ENCODE measurements around the gene S100A3.
"Not testable (repeated sequence)": the region's sequence is repeated elsewhere in the genome, so short reads cannot be mapped to it uniquely, and the experiment has no call there.

S100A3 gene

DNA sequence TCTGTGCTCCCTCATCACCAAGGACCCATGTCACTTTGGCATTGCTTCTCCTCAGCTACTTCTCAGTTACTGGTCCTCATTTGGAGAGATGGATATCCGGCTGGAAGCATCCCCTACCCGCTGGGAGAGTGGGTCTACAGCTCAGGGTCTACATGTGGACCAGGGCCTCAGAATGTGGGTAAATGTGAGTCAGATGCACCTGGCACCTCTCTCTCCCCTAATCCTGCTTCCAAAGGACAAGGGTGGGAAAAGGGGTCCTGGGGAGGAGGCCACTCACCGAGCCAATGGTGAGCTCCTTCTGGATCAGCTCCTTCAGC lies 14.2 kb downstream of the S100A3 start:
- DNase-seq (ENCODE audit: low spot score): no peak

- DNase-seq (ENCODE audit: low spot score): no peak
Observed at GRCh38 chr1:153534226-153534924, 14.7 kb downstream of the S100A3 start.

DNA sequence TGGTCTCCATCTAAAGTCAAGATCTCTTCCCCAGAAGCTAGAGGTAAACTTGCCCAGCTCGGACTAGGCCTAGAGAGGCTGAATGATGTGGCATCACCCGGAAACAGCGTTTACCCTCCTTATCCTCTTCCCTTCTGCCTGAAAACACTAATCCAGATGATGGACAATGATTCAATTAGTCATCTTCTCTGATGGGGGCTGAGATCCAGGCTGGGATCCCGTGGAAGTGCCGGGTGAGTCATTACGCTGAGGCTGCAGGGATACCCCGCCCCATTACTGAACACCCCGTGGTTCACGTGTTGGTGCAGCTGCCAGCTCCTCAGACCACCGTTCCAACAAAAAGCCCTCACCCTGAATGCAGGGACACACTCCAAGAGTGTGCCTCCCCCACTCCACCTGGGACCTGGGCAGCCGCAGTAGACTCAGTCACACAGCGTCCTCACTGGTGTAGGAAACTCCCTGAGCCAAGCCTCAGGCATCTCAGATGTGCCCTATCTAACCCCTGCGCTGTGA lies 15.3 kb downstream of the S100A3 start:
- DNase-seq (ENCODE audit: low spot score): peak; percentile 82

DNA sequence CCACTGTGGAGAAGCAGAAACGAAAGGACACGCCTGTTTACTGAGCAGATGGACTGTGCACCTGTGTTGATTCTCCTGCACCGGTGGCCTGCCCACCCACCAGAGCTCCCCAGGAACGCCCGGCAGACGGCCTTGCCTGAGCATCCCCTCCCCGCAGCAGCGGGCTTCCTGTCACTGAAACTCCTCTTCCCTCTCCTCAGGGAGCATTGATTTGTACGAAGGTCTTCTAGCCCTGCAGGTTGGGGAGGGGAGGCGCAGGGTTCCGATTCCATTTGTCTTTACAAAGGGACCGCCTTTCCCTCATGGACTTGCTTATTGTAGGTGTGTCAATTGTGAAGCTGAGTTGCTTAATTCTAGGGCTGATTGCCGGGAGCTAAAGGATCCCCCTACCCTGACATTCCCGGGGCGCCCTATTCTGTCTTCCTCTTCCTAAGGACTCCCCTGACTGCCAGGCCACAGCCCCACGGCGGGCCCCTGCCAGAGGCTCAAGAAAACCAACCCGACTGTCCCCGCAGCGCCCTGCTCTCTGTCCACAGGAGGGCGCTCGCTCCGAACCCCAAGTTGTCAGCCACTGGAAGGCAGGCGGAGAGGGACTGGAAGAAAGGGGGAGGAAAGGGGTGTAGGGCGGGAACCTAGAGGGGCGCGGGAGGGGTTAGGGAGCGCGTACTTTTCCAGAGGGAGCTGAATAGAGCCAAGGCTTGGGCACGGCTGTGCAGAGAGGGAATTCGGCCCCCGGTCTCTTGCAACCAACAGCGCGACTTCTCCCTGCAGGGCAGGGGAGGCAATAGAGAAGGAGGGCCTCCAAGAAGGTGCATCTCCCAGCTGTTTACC lies 16.1 kb downstream of the S100A3 start:
- peak; percentile 60 for DNase-seq (ENCODE audit: low spot score)

DNA sequence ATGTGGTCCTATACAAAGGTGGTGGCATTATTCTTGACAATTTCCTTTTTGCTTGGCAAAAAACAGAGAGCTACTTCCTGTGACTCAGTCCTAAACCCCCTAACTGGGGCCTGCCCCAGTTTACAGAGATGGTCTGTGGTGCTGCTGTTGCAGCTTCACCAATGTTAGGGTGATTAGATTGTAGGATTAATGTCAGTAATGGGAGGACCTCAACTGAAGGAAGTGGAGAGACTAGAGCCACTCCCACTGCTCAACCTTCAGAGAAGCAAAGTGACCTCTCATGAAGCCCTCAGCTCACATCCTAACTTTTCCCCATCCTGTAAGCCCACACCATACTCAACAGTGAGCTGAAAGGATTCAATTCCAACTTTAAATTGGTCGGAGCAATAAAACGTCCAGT lies 16.9 kb downstream of the S100A3 start:
- DNase-seq (ENCODE audit: low spot score): no peak

DNA sequence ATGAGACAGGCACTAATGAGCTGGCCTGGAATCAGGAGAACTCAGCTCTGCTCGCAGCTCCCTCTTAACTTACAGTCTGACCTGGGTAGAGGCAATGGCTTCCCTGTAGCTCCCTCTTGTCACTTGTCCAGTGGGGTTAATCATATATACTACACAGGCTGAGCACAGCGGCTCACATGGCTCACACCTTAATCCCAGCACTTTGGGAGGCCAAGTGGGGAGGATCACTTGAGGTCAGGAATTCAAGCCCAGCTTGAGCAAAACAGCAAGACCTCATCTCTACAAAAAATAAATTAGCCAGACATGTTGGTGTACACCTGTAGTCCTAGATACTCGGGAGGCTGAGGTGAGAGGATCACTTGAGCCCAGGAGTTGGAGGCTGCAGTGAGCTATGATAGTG lies 17.4 kb downstream of the S100A3 start:
- no peak for DNase-seq (ENCODE audit: low spot score)

GRCh38 chr1:153527683-153528040 lies 21.4 kb downstream of the S100A3 start:
- no peak for DNase-seq (ENCODE audit: low spot score)

DNA sequence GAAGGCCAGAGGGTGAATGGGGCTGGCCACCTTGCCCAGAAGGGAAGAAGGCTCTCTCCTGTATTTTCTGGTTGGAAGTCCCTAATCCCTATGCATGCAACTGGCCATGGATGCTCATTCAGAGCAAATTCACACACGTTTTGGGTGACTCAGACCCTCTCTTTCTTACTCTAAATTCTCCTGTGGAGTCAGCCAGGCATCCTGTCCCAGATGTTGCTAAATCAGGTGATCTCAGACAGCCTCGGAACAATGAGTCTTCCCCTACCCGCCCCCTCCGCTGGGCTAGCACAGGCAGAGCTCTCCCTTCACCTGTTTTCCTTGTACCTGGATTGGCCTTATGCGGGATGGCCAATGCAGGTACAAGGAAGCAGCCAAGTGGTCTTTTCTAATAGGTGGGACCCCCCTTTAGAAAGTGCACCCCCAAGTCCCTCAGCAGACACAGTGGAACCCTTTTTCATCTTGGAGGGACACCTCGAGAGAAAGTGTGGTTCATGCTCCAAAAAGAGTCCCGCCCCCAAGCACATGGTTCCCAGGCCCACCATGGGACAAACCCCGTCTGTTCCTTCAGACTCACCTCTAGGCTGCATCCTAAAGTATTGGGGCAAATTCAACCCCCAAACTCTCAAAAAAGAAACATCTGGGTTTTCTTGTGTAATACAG lies 21.9 kb downstream of the S100A3 start:
- no peak for DNase-seq (ENCODE audit: low spot score)

- peak; percentile 57 for DNase-seq (ENCODE audit: low spot score)
Observed at GRCh38 chr1:153526132-153526543, 22.9 kb downstream of the S100A3 start.

- no peak for DNase-seq (ENCODE audit: low spot score)
Observed at GRCh38 chr1:153525088-153525728, 23.9 kb downstream of the S100A3 start.

DNA sequence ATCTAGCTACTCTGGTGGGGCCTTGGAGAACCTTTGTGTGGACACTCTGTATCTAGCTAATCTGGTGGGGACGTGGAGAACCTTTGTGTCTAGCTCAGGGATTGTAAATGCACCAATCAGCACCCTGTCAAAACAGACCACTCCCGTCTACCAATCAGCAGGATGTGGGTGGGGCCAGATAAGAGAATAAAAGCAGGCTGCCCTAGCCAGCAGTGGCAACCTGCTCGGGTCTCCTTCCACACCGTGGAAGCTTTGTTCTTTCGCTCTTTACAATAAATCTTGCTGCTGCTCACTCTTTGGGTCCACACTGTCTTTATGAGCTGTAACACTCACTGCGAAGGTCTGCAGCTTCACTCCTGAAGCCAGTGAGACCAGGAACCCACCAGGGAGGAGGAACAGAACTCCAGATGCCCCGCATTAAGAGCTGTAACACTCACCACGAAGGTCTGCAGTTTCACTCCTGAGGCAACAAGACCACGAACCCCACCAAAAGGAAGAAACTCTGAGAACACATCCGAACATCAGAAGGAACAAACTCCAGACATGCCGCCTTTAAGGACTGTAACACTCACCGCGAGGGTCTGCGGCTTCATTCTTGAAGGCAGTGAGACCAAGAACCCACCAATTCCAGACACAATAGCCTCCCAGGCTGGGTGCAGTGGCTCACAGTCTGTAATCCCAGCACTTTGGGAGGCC lies 26.6 kb downstream of the S100A3 start:
- not testable (repeated sequence) for DNase-seq (ENCODE audit: low spot score)

GRCh38 chr1:153521808-153522207 lies 27.2 kb downstream of the S100A3 start:
- not testable (repeated sequence) for DNase-seq (ENCODE audit: low spot score)

DNA sequence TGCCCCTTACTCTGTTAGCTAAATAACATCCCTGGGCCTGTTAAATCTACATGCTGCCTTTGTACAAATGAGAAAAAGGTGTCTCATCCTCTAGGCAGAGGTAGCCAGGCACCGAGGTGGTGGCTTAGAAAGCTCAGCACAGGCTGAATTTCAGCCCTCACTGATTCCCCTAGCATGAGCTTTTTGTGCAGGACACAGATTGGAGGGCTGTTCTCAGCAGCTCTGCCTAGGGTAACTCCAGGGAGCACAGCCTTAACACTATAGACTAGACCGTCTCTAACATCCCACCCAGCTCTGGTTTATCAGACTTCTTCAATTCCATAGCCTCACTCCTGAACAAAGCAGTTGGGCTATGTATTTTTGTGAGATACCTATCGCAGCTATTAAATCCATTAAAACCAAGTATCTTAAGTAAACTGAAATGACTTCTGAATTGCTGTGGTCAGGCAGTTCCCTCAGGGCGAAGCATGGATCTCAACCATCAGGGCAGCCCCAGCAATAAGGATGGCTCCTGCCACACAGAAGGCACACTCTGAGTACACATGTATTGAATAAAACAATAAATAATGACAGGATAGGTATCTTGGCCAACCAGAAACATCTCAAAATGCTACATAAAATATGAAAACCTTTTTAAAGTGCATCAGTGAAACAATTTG lies 28.1 kb downstream of the S100A3 start:
- DNase-seq (ENCODE audit: low spot score): no peak

- peak; percentile 46 for DNase-seq (ENCODE audit: low spot score)
Observed at GRCh38 chr1:153520137-153520691, 28.8 kb downstream of the S100A3 start.

DNA sequence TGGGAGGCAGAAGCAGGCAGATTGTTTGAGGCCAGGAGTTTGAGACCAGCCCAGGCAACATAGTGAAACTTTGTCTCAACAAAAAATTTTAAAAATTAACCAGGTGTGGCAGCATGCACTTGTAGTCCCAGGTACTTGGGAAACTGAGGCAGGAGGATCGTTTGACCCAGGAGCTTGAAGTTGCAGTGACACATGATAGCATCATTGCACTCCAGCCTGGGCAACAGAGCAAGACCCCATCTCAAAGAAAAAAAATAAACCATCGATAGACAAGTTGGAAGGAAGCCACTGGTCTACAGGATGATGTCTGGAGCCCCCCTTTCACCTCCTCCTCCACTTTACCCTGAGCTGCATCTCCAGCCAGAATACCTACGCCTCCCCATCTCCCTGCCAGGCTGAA lies 29.8 kb downstream of the S100A3 start:
- DNase-seq (ENCODE audit: low spot score): no peak

GRCh38 chr1:153515504-153516394 lies 33.3 kb downstream of the S100A3 start:
- peak; percentile 93 for DNase-seq (ENCODE audit: low spot score)

GRCh38 chr1:153513666-153514065 lies 35.4 kb downstream of the S100A3 start:
- DNase-seq (ENCODE audit: low spot score): no peak

GRCh38 chr1:153513023-153513422 lies 36.0 kb downstream of the S100A3 start:
- DNase-seq (ENCODE audit: low spot score): no peak

GRCh38 chr1:153510984-153511410 lies 38.1 kb downstream of the S100A3 start:
- DNase-seq (ENCODE audit: low spot score): peak; percentile 89

Measured in LoVo (cell line).